GM18867 (cell line): ENCODE results near the gene PNLIPRP1.

Experiments
- ATAC-seq: cut with Tn5 transposase; IDR thresholded peaks from one replicate; pipeline ENCODE4 v1.9.1; 2021; ENCODE audit warnings: mild to moderate bottlenecking, moderate library complexity; ENCODE audit not compliant: unreplicated experiment

Gene PNLIPRP1

GRCh38 chr10:116590590-116591444 lies at the start of gene PNLIPRP1:
Gene PNLIPRP1, plus strand, starts transcription at chr10:116590959. Its CDS starts 171 bp downstream, at chr10:116591130.
- ATAC-seq, result no peak

- no peak for ATAC-seq
These were observed 48.6 kb upstream of the PNLIPRP1 start for GRCh38 chr10:116542007-116542677.

GRCh38 chr10:116545122-116545521 lies 45.6 kb upstream of the PNLIPRP1 start:
- ATAC-seq, result no peak

- ATAC-seq, result no peak
These were observed 45.0 kb upstream of the PNLIPRP1 start, which contains the start of gene PNLIP for GRCh38 chr10:116545756-116546155. Gene PNLIP, plus strand, starts transcription at chr10:116545931. Its CDS starts 162 bp downstream, at chr10:116546093.

GRCh38 chr10:116548301-116548700 lies 42.5 kb upstream of the PNLIPRP1 start:
- ATAC-seq, result no peak

GRCh38 chr10:116553378-116553980 lies 37.3 kb upstream of the PNLIPRP1 start:
- ATAC-seq, result no peak

GRCh38 chr10:116554628-116555027 lies 36.1 kb upstream of the PNLIPRP1 start:
- no peak for ATAC-seq

- ATAC-seq, result no peak
These were observed 34.9 kb upstream of the PNLIPRP1 start for GRCh38 chr10:116555880-116556279.

- no peak for ATAC-seq
These were observed 33.4 kb upstream of the PNLIPRP1 start for GRCh38 chr10:116557305-116557880.

- ATAC-seq, result no peak
These were observed 25.2 kb upstream of the PNLIPRP1 start for GRCh38 chr10:116565534-116565933.

- ATAC-seq, result no peak
These were observed 23.8 kb upstream of the PNLIPRP1 start for GRCh38 chr10:116566932-116567331.

- ATAC-seq, result no peak
These were observed 23.4 kb upstream of the PNLIPRP1 start for GRCh38 chr10:116567335-116567734.

- ATAC-seq, result no peak
These were observed 16.0 kb upstream of the PNLIPRP1 start for GRCh38 chr10:116574797-116575196.

- no peak for ATAC-seq
These were observed 2.7 kb upstream of the PNLIPRP1 start for GRCh38 chr10:116587878-116588591.

- no peak for ATAC-seq
These were observed 1.8 kb upstream of the PNLIPRP1 start for GRCh38 chr10:116588995-116589394.

GRCh38 chr10:116589926-116590325 lies 833 bp upstream of the PNLIPRP1 start:
- ATAC-seq, result no peak

- no peak for ATAC-seq
These were observed 2.5 kb downstream of the PNLIPRP1 start for GRCh38 chr10:116593139-116593740.

GRCh38 chr10:116594525-116595035 lies 3.8 kb downstream of the PNLIPRP1 start:
- no peak for ATAC-seq

GRCh38 chr10:116596062-116596461 lies 5.3 kb downstream of the PNLIPRP1 start:
- ATAC-seq, result no peak

GRCh38 chr10:116597543-116597942 lies 6.8 kb downstream of the PNLIPRP1 start:
- ATAC-seq, result no peak
